ENCODE data around the gene MAML3. TPM values are rescaled to one million over a fixed set of nuclear protein-coding genes. Genes with fewer than 3 reads are reported as not detected.
A peak's percentile ranks its signal among the peaks of the same experiment; 100 is the strongest.

The MAML3 gene
- total RNA-seq, 4 donors from 2014 or later: 2.4 to 50.5 (median 17.8) TPM

DNA sequence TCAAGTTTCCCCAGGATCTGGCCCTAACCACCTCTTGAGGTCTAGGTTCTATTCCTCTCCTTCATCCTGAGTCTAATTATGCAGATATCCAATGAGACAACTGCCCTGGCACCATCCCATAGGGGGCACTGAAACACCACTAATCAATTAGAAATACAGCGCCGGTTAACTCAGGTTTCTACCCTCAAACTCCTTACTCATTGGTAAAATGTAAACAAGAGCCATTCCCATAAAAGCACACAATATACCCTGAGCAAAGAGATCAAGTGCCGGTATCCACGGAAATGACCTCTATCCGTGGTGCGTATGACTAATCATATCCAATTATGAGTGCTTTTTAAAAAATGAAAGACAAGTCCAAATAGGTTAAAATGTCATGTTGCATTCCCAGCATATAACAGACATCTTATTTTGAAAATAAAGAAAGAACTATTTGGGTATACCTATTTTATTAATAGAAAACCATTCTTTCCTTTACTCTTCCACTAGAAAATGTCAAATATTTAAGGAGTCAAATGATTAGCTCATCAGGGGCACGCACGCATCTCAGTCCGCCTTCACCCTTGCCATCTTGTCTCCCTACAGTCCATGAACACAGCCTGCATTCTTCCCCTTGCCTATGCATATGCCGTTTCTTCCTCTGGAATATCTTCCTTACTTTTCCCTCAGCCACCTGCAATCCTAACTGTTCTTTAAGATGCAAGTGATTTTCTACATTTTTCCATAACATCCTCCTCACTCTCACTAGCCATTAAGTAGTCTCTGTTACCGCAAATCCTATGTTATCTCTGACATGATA lies 141.1 kb downstream of the MAML3 start:
- intact Hi-C loops (cut with DNase I; ENCODE audit: low total_unique reads): no loop called here
- H3K27ac ChIP-seq: no peak overlapping the region
- TF ChIP-seq, protein P1, sequence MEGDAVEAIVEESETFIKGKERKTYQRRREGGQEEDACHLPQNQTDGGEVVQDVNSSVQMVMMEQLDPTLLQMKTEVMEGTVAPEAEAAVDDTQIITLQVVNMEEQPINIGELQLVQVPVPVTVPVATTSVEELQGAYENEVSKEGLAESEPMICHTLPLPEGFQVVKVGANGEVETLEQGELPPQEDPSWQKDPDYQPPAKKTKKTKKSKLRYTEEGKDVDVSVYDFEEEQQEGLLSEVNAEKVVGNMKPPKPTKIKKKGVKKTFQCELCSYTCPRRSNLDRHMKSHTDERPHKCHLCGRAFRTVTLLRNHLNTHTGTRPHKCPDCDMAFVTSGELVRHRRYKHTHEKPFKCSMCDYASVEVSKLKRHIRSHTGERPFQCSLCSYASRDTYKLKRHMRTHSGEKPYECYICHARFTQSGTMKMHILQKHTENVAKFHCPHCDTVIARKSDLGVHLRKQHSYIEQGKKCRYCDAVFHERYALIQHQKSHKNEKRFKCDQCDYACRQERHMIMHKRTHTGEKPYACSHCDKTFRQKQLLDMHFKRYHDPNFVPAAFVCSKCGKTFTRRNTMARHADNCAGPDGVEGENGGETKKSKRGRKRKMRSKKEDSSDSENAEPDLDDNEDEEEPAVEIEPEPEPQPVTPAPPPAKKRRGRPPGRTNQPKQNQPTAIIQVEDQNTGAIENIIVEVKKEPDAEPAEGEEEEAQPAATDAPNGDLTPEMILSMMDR (IDR thresholded peaks at IDR 0.05): peak; percentile 16 to 54 (median 30)
- no peak for TF ChIP-seq POLR2A (IDR thresholded peaks at IDR 0.05)
- H3K27me3 ChIP-seq: no peaks in the 10 kb centered on the region
- H3K36me3 ChIP-seq: no peaks in the 10 kb centered on the region
- H3K4me1 ChIP-seq: no peaks in the 10 kb centered on the region
- H3K9me3 ChIP-seq: no peaks in the 10 kb centered on the region
- peak in 1 of 2 donors; percentile 35 for DNase-seq
- H3K4me3 ChIP-seq: no peak overlapping the region

DNA sequence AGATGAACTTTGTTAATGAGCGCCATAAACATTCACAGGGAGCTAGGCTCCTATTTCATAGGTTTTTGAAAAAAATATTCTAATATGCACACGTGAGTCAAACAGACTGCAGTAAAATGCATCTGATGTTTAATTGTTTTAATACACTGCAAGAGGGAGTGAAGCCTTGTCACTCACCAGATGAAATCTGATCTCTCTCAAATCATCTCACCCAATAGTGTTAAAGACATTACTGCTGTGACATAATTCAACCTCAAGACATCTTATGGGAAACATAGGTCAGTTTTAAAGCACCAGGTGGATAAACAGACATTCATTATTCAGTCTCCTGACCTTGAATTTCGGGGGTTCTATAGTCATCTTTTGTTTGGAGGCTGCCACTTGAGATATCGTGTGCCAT lies 148.3 kb downstream of the MAML3 start:
- intact Hi-C loops (cut with DNase I; ENCODE audit: low total_unique reads): no loop called here
- peak overlapping the region; percentile 70 to 73 for H3K27ac ChIP-seq
- peaks cover 0 to 4% of the 10 kb centered on the region in 2 donors for H3K4me1 ChIP-seq

DNA sequence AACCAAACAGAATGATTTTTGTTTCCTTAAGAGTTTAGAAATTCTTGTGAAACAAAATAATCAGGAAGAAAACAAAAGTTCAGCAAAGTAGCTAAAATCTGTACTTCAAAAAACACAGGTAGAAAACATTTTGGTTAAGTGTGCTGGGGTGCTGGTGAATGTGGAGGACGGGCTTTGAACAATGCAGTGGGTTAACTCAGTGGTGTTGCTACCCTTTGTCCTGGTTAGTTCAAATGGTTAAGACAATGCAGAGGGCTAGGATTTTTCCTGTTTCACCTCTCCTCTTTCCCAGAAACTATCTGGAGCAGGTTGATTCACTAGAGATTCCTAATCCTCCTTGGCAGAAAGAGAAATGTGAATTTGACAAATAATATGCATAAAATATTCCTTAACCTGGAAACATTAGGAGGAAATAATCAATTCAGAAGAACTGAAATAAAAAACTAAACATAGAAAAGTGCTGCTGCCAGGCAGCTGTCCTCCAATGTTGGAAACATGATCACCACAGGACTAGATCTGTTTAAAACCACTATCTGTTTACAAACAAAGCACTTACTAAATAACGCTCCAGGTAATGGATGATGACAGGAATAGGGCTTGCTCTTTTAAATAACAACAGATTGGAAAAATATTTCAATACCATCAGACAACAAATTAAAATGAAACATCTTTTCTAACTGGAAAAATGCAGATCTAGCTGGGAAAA lies 148.9 kb downstream of the MAML3 start:
- intact Hi-C loops (cut with DNase I; ENCODE audit: low total_unique reads): no loop called here

More for the DNA sequence above, 148.3 kb downstream of the MAML3 start:
- Histone ChIP-seq H3K4me3 (no peak overlapping the region), H3K36me3 (no peaks in the 10 kb centered on the region), H3K27me3 (no peaks in the 10 kb centered on the region), H3K9me3 (no peaks in the 10 kb centered on the region)
- TF ChIP-seq POLR2A (IDR thresholded peaks at IDR 0.05): no peak
- TF ChIP-seq, protein P1 (IDR thresholded peaks at IDR 0.05): no peak
- DNase-seq: no peak

DNA sequence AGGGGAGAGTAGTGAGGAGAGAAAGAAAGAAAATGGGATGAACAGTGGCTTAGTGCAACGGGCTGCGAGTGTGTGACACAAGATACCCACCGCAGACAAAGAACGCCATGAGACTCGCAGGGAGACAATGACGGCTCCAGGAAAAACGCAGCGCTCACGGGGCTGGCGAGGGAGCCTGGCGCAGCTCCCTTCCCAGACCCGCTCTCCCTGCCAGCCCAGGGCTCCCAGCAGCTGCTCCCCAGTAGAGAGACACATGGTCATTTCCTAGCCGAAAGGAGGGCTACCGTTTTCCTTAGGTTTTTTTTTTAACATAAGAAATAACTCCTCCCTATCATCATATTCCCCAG lies 149.5 kb downstream of the MAML3 start:
- Histone ChIP-seq H3K27ac (peak overlapping the region; percentile 70 to 73), H3K36me3 (no peaks in the 10 kb centered on the region), H3K27me3 (no peaks in the 10 kb centered on the region), H3K4me3 (peak overlapping the region; percentile 25 to 37), H3K9me3 (no peaks in the 10 kb centered on the region), H3K4me1 (peaks cover 0 to 4% of the 10 kb centered on the region in 2 donors)
- intact Hi-C loops (cut with DNase I; ENCODE audit: low total_unique reads): no loop called here
- TF ChIP-seq, protein P1 (IDR thresholded peaks at IDR 0.05): no peak
- no peak for TF ChIP-seq POLR2A (IDR thresholded peaks at IDR 0.05)
- peak; percentile 55 to 57 for DNase-seq

More for the DNA sequence above, 148.9 kb downstream of the MAML3 start:
- Histone ChIP-seq H3K4me1 (peaks cover 0 to 4% of the 10 kb centered on the region in 2 donors), H3K36me3 (no peaks in the 10 kb centered on the region), H3K27me3 (no peaks in the 10 kb centered on the region), H3K9me3 (no peaks in the 10 kb centered on the region), H3K27ac (peak overlapping the region; percentile 70 to 73), H3K4me3 (peak overlapping the region; percentile 25 to 37)
- no peak for DNase-seq
- no peak for TF ChIP-seq POLR2A (IDR thresholded peaks at IDR 0.05)
- TF ChIP-seq, protein P1 (IDR thresholded peaks at IDR 0.05): peak in 1 of 4 experiments; percentile 3

Measured in uterus (tissue), 4 donors.